HG03159 (cell line): Measurements from ENCODE around the gene KCNG2.

Experiments
- ATAC-seq: cut with Tn5 transposase; IDR thresholded peaks from one replicate; pipeline ENCODE4 v1.9.1; 2021; ENCODE audit warnings: mild to moderate bottlenecking, moderate library complexity; ENCODE audit not compliant: unreplicated experiment

The KCNG2 gene

GRCh38 chr18:79948719-79949411 lies 151.1 kb downstream of the KCNG2 start:
- ATAC-seq = no peak
